Epidermal melanocyte (primary cell): ENCODE results near the gene ENO4.

ENCODE experiments used
- DNase-seq: peaks from one replicate; pipeline ENCODE4 v3.0.0; 2011; ENCODE audit warnings: low spot score; ENCODE audit not compliant: insufficient read length

Gene ENO4

DNA sequence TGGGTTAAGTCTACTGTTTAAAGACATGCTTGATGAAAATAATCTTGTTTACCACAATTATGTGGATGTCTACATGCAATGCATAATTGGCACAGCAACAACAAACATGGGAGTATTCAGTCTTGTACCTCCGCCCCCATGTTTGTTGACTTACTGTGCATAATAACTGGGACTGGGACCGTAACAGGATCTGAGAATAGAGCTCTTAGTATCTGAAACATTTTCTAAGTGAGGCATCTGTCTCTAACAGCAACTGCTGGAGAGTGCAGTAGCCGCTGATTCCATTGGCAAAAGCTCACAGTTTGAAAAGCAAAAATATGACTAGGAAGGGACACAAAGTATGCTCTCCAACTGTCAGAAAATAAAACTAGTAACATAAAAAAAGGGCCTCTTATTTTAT lies 61.6 kb downstream of the ENO4 start:
- no peak for DNase-seq

DNA sequence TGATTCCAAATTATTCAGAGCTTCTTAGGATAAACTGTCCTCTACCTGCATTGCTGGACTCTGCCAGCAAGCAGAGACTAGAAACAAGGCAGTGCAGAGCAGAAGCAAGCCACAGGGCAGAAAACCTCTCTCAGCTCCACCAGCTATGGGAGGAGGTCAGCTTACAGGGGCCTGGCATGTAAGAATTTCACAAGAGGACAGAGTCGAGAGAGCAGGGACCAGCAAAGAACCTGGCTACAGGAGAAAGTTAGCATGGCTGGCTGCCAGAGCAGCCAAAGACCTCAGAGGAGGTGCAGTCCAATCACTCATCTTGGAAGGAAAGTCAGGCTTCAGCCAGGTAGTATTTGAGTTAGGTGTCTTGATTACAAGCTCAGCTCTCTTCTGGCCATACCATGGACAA lies 62.9 kb downstream of the ENO4 start:
- no peak for DNase-seq

DNA sequence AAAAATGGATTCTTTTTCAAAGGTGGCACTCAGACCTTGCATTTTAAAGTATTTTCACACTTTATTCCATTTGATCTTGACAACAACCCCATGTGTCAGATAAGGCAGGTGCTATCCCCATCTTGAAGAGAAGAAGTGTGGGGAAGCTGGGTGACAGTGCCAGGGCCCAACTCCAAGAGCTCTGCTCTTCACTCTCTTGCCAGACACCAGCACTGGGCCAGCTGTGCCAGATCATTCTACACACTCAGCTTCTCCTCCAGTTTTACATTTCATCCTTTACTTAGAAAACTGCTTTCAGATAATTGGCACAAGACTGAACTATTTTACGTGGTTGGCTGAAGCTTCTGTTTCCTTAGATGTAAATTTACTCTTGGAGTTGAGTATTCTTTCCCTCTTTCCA lies 64.4 kb downstream of the ENO4 start:
- no peak for DNase-seq

DNA sequence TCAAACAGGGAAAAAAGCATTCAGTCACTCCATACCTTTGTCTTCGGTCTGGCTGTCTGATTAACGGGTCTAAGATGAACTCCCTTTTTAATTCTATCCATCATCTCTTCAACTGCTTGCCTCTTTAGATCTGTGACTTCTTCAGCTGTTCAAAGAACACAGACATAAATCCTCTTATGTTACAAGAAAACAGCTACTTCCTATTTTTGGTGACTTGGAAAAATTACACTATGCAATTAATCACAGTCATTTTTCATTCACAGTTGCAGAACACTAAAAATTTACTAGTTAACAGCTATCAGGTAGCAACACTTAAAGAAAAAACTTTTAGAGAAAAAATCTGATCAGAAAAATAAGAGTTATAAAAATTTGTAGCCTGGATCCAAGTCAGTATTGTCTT lies 66.0 kb downstream of the ENO4 start:
- no peak for DNase-seq

DNA sequence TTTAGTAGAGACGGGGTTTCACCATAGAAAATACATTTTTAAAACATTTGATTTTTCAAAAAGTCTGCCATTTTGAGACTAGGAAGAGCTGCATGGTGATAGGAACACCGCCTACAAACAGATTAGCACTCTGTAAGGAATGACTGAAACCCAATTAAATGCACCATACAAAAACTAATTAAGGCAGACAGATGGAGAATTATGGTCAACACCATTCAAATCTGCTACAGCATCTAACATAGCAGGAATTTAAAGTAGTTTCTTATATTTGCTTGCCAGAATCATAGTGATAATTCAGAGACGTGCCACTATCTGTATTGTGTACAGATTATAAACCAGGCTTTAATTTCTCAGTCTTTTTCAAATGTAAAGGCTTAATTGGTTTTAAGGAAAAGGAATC lies 68.2 kb downstream of the ENO4 start:
- no peak for DNase-seq

DNA sequence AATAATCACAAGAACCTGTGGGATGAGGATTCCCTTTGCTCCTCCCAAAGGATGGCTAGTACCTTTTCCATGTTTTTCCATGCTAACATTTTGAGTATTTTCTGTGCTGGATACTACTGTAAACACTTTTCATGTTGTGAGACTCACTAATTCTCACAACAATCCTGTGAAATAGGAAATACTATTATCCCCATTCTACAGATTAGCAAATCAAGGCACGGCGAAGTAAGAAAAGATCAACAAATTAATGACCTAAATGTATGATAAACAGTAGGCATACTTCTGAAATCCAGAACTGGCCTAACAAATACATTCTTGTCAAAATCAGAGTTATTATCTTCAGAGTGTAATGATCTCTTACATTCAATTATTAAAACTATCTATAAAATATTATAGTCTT lies 69.3 kb downstream of the ENO4 start:
- DNase-seq, result no peak

DNA sequence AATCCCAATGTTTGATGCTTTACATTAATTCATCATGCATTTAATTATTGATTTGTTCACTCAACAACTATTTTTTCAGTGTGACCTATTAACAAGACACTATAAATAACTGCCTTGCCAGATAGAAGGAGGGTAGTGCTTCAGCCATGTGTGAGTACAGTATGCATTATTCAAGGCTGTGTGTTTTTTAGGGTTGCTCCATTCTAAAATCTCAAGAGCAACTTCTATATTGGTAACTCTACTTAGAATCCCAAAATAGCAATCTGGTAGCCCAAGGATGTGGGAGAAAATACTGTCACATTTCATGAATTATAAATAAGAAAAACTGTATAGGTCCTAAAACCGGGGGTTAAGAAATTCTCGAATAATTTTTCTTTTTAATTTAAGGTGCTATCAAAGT lies 69.9 kb downstream of the ENO4 start:
- no peak for DNase-seq

DNA sequence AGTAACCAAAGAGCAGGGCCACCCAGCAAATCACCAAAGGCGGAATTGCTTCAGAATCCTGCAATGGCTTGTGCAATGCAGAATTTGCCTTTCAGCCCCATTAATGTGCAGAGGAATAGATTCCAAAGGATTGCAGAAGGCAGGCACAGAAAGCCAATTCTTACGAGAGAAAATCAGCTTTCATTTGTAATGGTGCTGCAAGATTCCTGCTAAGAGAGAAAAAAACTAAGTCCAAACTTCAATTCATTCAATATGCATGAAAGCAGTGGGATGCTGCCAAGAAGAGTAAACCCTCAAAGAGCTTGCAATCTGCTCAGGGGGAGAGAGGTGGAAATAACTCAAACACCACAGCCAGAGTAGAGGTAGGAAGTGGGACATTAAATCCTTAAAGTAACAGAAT lies 70.4 kb downstream of the ENO4 start:
- DNase-seq, result no peak

DNA sequence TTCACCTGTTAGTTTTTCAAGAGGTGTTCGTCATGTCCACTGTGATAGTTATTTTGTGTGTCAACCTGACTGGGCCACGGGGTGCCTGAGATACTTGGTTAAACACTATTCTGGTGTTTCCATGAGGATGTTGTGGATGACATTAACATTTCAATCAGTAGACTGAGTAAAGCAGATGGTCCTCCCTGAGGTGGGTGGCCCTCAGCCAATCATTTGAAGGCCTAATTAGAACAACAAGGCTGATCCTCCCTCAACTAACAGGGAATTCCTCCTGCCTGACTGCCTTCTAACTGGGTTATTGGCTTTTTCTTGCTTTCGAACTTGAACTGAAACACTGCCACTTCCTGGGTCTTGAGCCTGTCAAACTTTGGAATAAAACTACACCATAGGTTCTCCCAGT lies 75.8 kb downstream of the ENO4 start:
- DNase-seq, result no peak

DNA sequence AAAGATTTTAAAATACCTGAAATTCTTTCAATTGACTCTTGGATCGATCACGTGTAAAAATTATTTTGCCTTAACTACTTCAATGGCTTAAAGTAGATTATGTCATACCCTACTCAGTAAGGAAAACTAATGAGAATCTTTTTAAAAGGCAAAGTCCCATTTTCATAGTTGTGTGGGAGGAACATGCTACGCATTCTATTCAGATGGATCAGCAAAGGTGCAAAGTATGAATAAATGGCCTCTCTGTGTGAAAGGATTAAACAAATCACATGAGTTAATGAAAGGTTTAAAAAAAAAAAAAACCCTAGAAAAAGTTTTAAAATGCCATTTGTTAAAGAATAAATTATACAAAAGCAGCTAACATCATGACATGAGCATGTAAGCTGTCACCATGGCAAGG lies 77.1 kb downstream of the ENO4 start:
- DNase-seq, result no peak

DNA sequence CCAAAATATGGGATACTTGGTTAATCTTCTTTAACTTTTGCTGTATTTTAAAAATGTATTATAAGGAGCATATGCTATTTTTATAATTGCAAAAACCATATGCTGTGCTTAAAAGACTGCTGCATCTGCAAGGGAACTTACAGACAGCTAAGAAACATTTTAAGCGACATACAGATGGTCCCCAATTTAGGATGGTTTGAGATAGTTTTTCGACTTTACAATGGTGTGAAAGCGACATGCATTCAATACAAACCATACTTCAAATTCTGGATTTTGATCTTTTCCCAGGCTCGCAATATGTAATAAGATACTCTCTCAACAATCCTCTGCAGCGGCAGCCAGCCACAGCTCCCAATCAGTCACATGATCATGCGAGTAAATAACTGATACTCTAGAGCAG lies 82.5 kb downstream of the ENO4 start:
- no peak for DNase-seq
